Spleen (tissue), 7 donors: Measurements from ENCODE around the gene CHD9NB.
"Not testable (repeated sequence)": the region's sequence is repeated elsewhere in the genome, so short reads cannot be mapped to it uniquely, and the experiment has no call there.

ENCODE experiments used
- POLR2A ChIP-seq, 3 donors: fragments of 450-650 bp; IDR thresholded peaks; one replicate each; pipeline ENCODE4 v1.5.1; 2017; ENCODE audit warnings: antibody characterized with exemption in 3 of 3, mild to moderate bottlenecking in 1 of 3
- POLR2AphosphoS5 ChIP-seq, 3 donors: sonication (generic); formaldehyde crosslinking; IDR thresholded peaks; one replicate each; pipeline ENCODE4 v1.5.1; 2017; ENCODE audit warnings: antibody characterized with exemption in 3 of 3
- TF ChIP-seq, protein P1 (sequence below), 11 experiments: fragments of 200-600 bp in 7 of 11; fragments of 450-650 bp in 4 of 11; sonication (generic) in 4 of 11; IDR thresholded peaks in 8 of 11; conservative IDR thresholded peaks in 3 of 11; 1 replicate in 7 of 11; 2 replicates in 4 of 11; pipeline versions ENCODE4 v1.4.0 to v1.8.0; 2016 to 2021; ENCODE audit warnings: antibody characterized with exemption in 11 of 11, inconsistent platforms in 4 of 11, mild to moderate bottlenecking in 1 of 11
- donor health status: DM: no; HTN: no; CAD: no; lungs with moderate emphysema.
- donor health status: DM: no; HTN: no; CAD: no.
- donor health status: DM: no; HTN: no; CAD: no.

DNA sequence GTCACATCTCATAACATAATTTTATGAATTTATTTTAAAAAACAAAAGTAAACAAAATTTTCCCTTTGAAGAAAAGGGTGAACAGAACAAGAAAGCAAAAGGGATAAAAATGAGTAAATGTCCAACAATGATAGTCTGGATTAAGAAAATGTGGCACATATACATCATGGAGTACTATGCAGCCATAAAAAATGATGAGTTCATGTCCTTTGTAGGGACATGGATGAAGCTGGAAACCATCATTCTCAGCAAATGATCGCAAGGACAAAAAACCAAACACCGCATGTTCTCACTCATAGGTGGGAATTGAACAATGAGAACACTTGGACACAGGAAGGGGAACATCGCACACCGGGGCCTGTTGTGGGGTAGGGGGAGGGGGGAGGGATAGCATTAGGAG is 1.4 kb downstream of the CHD9NB start:
- not testable (repeated sequence) for TF ChIP-seq POLR2A, POLR2AphosphoS5 (IDR thresholded peaks at IDR 0.05)
- TF ChIP-seq, protein P1, sequence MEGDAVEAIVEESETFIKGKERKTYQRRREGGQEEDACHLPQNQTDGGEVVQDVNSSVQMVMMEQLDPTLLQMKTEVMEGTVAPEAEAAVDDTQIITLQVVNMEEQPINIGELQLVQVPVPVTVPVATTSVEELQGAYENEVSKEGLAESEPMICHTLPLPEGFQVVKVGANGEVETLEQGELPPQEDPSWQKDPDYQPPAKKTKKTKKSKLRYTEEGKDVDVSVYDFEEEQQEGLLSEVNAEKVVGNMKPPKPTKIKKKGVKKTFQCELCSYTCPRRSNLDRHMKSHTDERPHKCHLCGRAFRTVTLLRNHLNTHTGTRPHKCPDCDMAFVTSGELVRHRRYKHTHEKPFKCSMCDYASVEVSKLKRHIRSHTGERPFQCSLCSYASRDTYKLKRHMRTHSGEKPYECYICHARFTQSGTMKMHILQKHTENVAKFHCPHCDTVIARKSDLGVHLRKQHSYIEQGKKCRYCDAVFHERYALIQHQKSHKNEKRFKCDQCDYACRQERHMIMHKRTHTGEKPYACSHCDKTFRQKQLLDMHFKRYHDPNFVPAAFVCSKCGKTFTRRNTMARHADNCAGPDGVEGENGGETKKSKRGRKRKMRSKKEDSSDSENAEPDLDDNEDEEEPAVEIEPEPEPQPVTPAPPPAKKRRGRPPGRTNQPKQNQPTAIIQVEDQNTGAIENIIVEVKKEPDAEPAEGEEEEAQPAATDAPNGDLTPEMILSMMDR (IDR thresholded peaks at IDR 0.05 in 8 of 11, conservative IDR thresholded peaks at IDR 0.05 in 3 of 11): not testable (repeated sequence)
